Measurements from ENCODE around the gene CHI3L2. TPM values are rescaled to one million over a fixed set of nuclear protein-coding genes. Genes with fewer than 3 reads are reported as not detected.
"Not testable (repeated sequence)": the region's sequence is repeated elsewhere in the genome, so short reads cannot be mapped to it uniquely, and the experiment has no call there.

Gene CHI3L2
- total RNA-seq, 1 donor from 2014 or later = 1.3 TPM

DNA sequence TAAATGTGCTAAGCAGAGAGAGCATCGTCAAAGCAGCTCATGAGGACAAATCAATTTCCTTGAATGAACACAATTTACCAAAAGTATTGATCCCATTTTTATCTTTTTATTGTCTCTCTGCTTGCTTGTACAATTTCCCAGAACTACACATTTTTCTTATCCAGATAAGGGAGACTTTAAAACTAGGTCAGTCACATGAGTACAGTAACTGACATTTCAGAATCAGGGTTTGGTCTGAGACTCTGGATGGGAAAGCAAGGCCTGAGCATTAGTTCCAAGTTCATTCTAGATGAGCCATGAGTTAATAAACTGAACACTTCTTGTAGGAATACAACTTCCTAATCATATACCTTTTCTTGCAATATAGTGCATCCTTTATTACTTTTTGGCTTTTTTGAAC is 15.6 kb upstream of the CHI3L2 start:
- TF ChIP-seq CTCF (IDR thresholded peaks at IDR 0.05; ENCODE audit: unreplicated experiment) = no peak
- no peak overlapping the region for H3K27ac Mint-ChIP-seq (ENCODE audit: unreplicated experiment)
- no peak for DNase-seq (ENCODE audit: low spot score)
- H3K9me3 Mint-ChIP-seq (ENCODE audit: unreplicated experiment) = no peaks in the 10 kb centered on the region
- peaks cover 46% of the 10 kb centered on the region for H3K4me1 Mint-ChIP-seq (ENCODE audit: unreplicated experiment)
- H3K4me3 Mint-ChIP-seq (ENCODE audit: unreplicated experiment) = no peak overlapping the region
- peaks cover 4% of the 10 kb centered on the region for H3K27me3 Mint-ChIP-seq (ENCODE audit: unreplicated experiment)
- peaks cover 3% of the 10 kb centered on the region for H3K36me3 Mint-ChIP-seq (ENCODE audit: low read depth, unreplicated experiment)

DNA sequence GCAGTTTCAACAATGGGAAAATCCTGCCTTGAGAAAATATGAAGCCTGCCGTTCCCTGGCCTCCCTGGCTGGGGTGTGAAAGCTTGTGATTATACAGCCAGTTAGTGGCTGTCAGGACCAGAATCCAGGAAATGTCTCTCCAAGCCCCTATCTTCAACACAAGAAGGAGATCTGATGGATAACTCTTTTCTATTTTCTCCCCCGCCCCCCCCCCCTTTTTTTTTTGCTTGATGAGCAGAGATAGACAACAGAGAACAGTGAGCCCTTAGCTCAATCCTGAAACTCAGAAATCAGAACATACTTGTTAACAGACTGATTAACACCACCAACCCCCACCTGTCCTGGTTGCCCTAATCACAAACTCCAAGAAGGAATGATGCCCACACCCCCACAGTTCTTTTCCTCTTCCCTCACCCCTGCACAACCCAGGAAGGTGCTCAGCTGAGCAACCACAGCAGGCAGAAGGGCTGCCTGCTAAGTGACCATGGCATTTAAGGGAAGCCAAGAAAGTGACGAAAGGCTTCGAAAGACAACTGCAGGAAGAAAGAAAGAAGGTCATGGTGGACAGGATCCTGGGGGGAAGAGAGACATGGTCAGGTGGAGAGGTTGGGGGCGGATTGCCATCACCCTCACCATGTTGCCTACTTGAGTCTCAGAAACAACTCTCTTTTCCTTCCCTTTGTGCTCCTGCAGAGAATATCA is 14.7 kb upstream of the CHI3L2 start:
- TF ChIP-seq CTCF (IDR thresholded peaks at IDR 0.05; ENCODE audit: unreplicated experiment) = no peak
- peaks cover 51% of the 10 kb centered on the region for H3K4me1 Mint-ChIP-seq (ENCODE audit: unreplicated experiment)
- no peak for DNase-seq (ENCODE audit: low spot score)
- H3K4me3 Mint-ChIP-seq (ENCODE audit: unreplicated experiment) = no peak overlapping the region
- H3K9me3 Mint-ChIP-seq (ENCODE audit: unreplicated experiment) = no peaks in the 10 kb centered on the region
- peaks cover 3% of the 10 kb centered on the region for H3K36me3 Mint-ChIP-seq (ENCODE audit: low read depth, unreplicated experiment)
- H3K27me3 Mint-ChIP-seq (ENCODE audit: unreplicated experiment) = peaks cover 4% of the 10 kb centered on the region
- peak overlapping the region; percentile 89 for H3K27ac Mint-ChIP-seq (ENCODE audit: unreplicated experiment)

- Mint-ChIP-seq H3K4me1 (ENCODE audit: unreplicated experiment) (peaks cover 54% of the 10 kb centered on the region), H3K27me3 (ENCODE audit: unreplicated experiment) (peaks cover 4% of the 10 kb centered on the region), H3K27ac (ENCODE audit: unreplicated experiment) (peak overlapping the region; percentile 89), H3K36me3 (ENCODE audit: low read depth, unreplicated experiment) (peaks cover 3% of the 10 kb centered on the region), H3K9me3 (ENCODE audit: unreplicated experiment) (no peaks in the 10 kb centered on the region), H3K4me3 (ENCODE audit: unreplicated experiment) (no peak overlapping the region)
- DNase-seq (ENCODE audit: low spot score) = no peak
- no peak for TF ChIP-seq CTCF (IDR thresholded peaks at IDR 0.05; ENCODE audit: unreplicated experiment)
Measured at GRCh38 chr1:111213412-111213811, 14.1 kb upstream of the CHI3L2 start.

DNA sequence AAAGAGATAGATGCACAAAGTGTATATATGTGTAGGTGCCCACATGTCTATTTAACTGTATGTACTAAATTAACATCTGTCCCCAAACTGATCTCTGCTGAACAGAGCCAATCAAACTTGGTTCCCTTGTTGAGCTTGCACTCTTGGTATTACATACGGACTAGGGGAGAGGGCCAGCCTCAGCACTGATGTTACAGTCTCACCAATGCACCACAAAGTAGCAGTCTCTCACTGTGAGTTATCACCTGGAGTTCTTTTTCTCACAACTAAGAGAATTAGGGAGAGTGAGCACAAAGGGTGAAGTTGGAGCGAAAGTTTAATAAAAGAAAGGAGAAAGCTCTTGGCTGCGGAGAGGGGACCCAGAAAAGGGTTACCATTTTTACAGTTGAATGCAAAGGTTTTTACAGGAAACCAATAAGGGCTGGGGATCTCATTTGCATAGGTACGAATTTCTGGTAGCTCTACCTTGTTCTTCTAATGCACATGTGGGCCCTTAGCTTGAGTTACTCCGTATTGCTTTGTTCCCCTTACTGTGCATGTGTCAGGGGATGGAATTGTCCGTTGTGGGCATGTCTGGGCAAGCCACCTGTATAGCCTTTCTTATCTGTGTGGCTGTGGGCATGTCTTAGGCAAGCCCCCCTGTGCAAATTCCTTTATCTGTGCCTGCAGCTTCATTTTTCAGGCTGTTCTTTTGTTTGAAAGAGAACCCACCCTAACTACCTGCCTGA is 13.3 kb upstream of the CHI3L2 start:
- peaks cover 53% of the 10 kb centered on the region for H3K4me1 Mint-ChIP-seq (ENCODE audit: unreplicated experiment)
- H3K9me3 Mint-ChIP-seq (ENCODE audit: unreplicated experiment) = no peaks in the 10 kb centered on the region
- H3K27me3 Mint-ChIP-seq (ENCODE audit: unreplicated experiment) = peaks cover 4% of the 10 kb centered on the region
- no peak for TF ChIP-seq CTCF (IDR thresholded peaks at IDR 0.05; ENCODE audit: unreplicated experiment)
- H3K36me3 Mint-ChIP-seq (ENCODE audit: low read depth, unreplicated experiment) = peaks cover 3% of the 10 kb centered on the region
- DNase-seq (ENCODE audit: low spot score) = no peak
- H3K27ac Mint-ChIP-seq (ENCODE audit: unreplicated experiment) = peak overlapping the region; percentile 32
- no peak overlapping the region for H3K4me3 Mint-ChIP-seq (ENCODE audit: unreplicated experiment)

DNA sequence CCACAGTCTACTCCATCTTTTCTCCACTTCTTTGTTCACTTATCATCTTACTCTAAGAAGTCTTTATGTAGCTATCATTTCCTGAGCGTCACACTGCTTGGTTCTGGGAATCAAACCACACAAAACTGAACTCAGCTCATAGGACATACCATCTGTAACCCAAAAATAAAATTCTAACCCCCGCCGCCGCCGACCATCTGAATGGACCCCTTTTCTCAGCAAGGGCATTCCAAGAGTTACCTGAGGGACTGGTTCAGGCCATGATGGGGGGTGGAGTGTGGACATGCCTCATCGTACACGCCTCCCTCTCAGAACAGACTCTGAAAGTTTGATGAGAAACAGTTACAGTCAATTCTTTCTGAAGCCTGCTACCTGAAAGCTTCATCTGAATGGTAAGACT is 12.6 kb upstream of the CHI3L2 start:
- no peak for TF ChIP-seq CTCF (IDR thresholded peaks at IDR 0.05; ENCODE audit: unreplicated experiment)
- H3K36me3 Mint-ChIP-seq (ENCODE audit: low read depth, unreplicated experiment) = peaks cover 3% of the 10 kb centered on the region
- no peaks in the 10 kb centered on the region for H3K9me3 Mint-ChIP-seq (ENCODE audit: unreplicated experiment)
- H3K27ac Mint-ChIP-seq (ENCODE audit: unreplicated experiment) = peak overlapping the region; percentile 32
- peaks cover 4% of the 10 kb centered on the region for H3K27me3 Mint-ChIP-seq (ENCODE audit: unreplicated experiment)
- DNase-seq (ENCODE audit: low spot score) = no peak
- no peak overlapping the region for H3K4me3 Mint-ChIP-seq (ENCODE audit: unreplicated experiment)
- H3K4me1 Mint-ChIP-seq (ENCODE audit: unreplicated experiment) = peaks cover 59% of the 10 kb centered on the region

DNA sequence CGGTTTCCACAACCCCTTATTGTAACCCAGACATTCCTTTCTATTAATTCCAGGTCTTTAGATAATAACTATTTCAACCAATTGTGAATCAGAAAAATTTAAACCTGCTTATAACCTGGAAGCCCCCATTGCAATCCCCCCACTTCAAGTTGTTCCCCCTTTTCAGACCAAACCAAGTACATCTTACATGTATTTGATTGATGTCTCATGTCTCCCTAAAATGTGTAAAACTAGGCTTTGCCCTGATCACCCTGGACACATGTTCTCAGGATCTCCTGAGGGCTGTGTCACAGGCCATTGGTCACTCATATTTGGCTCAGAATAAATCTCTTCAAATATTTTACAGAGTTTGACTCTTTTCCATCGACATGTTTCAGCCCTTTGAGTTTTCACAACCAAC is 12.2 kb upstream of the CHI3L2 start:
- not testable (repeated sequence) for H3K4me3 Mint-ChIP-seq (ENCODE audit: unreplicated experiment); H3K36me3 Mint-ChIP-seq (ENCODE audit: low read depth, unreplicated experiment); H3K27me3 Mint-ChIP-seq (ENCODE audit: unreplicated experiment); DNase-seq (ENCODE audit: low spot score); H3K9me3 Mint-ChIP-seq (ENCODE audit: unreplicated experiment)
- Mint-ChIP-seq H3K27ac (ENCODE audit: unreplicated experiment) (peak overlapping the region; percentile 83), H3K4me1 (ENCODE audit: unreplicated experiment) (peaks cover 63% of the 10 kb centered on the region)

Measured in endothelial cell (in vitro differentiated cells).